Chondrocyte (in vitro differentiated cells): ENCODE measurements around the gene CPED1. TPM values are rescaled to one million over a fixed set of nuclear protein-coding genes. Genes with fewer than 3 reads are reported as not detected.

Experiments used
- DNase-seq: peaks from one replicate; pipeline ENCODE4 v3.0.0; 2021; ENCODE audit warnings: mixed read lengths, low spot score
- H3K27ac Mint-ChIP-seq: one replicate; pipeline ENCODE4 v1.8.0; 2021; ENCODE audit warnings: mild to moderate bottlenecking, moderate library complexity, mixed read lengths; ENCODE audit not compliant: unreplicated experiment
- H3K27me3 Mint-ChIP-seq: 2 replicates; pipeline ENCODE4 v1.8.0; 2021; ENCODE audit warnings: low read depth, mixed read lengths
- H3K36me3 Mint-ChIP-seq: 2 replicates; pipeline ENCODE4 v1.8.0; 2021; ENCODE audit warnings: low read depth, mixed read lengths
- H3K4me1 Mint-ChIP-seq: 2 replicates; pipeline ENCODE4 v1.8.0; 2021; ENCODE audit warnings: low read depth, mild to moderate bottlenecking, mixed read lengths
- H3K4me3 Mint-ChIP-seq: one replicate; pipeline ENCODE4 v1.8.0; 2021; ENCODE audit warnings: mild to moderate bottlenecking, moderate library complexity, mixed read lengths; ENCODE audit not compliant: unreplicated experiment
- H3K9me3 Mint-ChIP-seq: 2 replicates; pipeline ENCODE4 v1.8.0; 2021; ENCODE audit warnings: low read depth, mixed read lengths
- CTCF ChIP-seq: fragments of 200-600 bp; sonication (generic); IDR thresholded peaks from 2 replicates; pipeline ENCODE4 v1.5.0; 2021; ENCODE audit warnings: antibody characterized with exemption, mild to moderate bottlenecking, moderate library complexity
- total RNA-seq: library from RNA; stranded (reverse); gene quantifications from 3 replicates; pipeline ENCODE4 v1.2.1, GENCODE V29; 2021

CPED1 gene
- total RNA-seq, 1 donor from 2014 or later = 2.8 TPM

DNA sequence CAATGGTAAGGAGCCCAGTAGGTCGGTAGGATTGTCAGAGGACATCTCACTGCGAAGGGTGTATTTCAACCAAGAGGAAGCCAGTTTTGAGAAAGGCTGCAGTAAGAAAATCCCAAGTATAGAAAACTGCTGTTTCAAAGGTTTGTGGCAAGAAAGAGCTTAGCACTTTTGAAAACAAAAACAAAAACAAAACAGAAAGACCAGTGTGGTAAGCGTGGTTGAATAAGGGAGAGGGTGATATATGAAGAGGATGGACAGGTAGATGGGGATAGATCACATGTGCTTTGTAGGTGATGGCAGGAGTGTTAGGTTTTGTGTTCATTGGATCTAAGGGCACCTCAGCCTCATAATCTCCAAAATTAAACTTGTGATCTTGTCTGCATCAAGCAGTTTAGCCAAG is 198.7 kb downstream of the CPED1 start:
- Mint-ChIP-seq H3K36me3 (peaks cover 2% of the 10 kb centered on the region), H3K4me1 (no peaks in the 10 kb centered on the region), H3K9me3 (peaks cover 3% of the 10 kb centered on the region), H3K4me3 (no peak overlapping the region), H3K27me3 (no peaks in the 10 kb centered on the region), H3K27ac (no peak overlapping the region)
- no peak for DNase-seq
- TF ChIP-seq CTCF = no peak

DNA sequence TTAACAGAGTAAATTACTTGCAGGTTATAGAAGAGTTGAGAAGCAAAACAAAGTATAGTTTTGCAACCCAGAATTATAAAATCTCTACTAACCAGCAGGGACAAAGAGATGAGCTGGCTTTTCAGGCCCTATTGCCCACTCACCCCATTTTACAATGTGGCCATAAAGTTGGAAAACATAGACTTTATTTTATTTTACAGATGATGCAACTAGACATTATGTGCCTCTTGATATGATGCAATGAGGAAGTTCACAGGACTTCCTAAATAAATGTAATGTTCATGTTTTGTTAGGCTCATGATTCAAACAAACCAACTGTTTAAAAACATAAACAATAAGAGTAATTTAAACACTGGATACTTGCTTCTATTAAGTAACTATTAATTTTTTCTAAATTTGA is 199.2 kb downstream of the CPED1 start:
- H3K27me3 Mint-ChIP-seq = no peaks in the 10 kb centered on the region
- no peak for TF ChIP-seq CTCF
- no peak overlapping the region for H3K27ac Mint-ChIP-seq
- H3K9me3 Mint-ChIP-seq = peaks cover 3% of the 10 kb centered on the region
- H3K36me3 Mint-ChIP-seq = peaks cover 2% of the 10 kb centered on the region
- H3K4me1 Mint-ChIP-seq = no peaks in the 10 kb centered on the region
- no peak overlapping the region for H3K4me3 Mint-ChIP-seq
- DNase-seq = no peak

GRCh38 chr7:121192834-121193233 is 204.3 kb downstream of the CPED1 start:
- DNase-seq = no peak
- H3K27me3 Mint-ChIP-seq = no peaks in the 10 kb centered on the region
- H3K9me3 Mint-ChIP-seq = peaks cover 3% of the 10 kb centered on the region
- H3K4me1 Mint-ChIP-seq = peaks cover 14% of the 10 kb centered on the region
- no peak overlapping the region for H3K4me3 Mint-ChIP-seq
- TF ChIP-seq CTCF = no peak
- no peak overlapping the region for H3K27ac Mint-ChIP-seq
- peaks cover 2% of the 10 kb centered on the region for H3K36me3 Mint-ChIP-seq

- Mint-ChIP-seq H3K27me3 (no peaks in the 10 kb centered on the region), H3K27ac (no peak overlapping the region), H3K9me3 (no peaks in the 10 kb centered on the region), H3K4me1 (peaks cover 14% of the 10 kb centered on the region), H3K36me3 (peaks cover under 1% of the 10 kb centered on the region), H3K4me3 (no peak overlapping the region)
- no peak for TF ChIP-seq CTCF
- DNase-seq = no peak
Measured at GRCh38 chr7:121195010-121195409, 206.5 kb downstream of the CPED1 start.

DNA sequence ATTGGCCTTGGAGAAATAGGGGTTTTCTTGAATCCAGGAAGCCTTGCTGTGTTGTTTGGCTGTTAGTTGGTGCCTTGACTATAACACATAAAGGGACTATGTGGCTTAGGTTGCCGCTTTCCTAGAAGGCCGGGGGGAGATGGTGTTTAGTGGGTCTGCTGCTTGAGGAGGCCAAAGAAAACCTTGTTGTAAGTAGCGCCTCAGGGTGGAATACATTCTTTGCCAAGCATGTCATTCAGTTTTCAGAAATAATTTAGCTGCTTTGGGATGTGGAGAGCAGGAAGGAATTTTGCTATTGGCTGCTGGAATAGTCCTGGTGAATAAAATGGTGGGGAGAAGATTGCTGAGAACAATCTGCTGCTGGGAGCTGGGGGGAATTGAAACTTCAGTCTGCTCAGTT is 207.4 kb downstream of the CPED1 start:
- Mint-ChIP-seq H3K4me1 (peaks cover 14% of the 10 kb centered on the region), H3K27ac (peak overlapping the region; percentile 84), H3K4me3 (no peak overlapping the region), H3K27me3 (no peaks in the 10 kb centered on the region), H3K36me3 (no peaks in the 10 kb centered on the region), H3K9me3 (no peaks in the 10 kb centered on the region)
- TF ChIP-seq CTCF = no peak
- DNase-seq = no peak
